ENCODE results near the gene CROCC2. TPM values are rescaled to one million over a fixed set of nuclear protein-coding genes. Genes with fewer than 3 reads are reported as not detected.

Gene CROCC2
- total RNA-seq, 1 donor from 2014 or later = not detected

DNA sequence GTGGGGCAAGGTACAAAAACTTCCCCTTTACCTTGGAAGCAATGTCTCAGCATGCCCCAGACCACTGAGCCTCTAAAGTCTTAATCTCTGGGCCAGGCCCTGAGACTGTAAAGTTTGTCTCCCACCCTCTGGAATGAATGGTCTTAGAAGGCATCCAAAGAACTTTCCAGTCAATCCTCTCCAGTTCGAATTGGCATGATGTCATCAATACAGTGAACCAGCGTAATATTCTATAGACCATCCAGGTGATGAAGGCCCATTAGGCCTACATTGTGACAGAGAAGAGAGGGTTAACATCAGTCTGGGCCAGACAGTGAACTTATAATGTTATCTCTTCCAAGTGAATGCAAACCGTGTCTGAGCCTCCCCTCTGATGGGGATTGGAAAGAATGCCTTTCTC, 21.4 kb upstream of the CROCC2 start:
- Histone ChIP-seq H3K27me3 (ENCODE audit: low read depth) (no peaks in the 10 kb centered on the region), H3K36me3 (no peaks in the 10 kb centered on the region), H3K4me1 (no peaks in the 10 kb centered on the region), H3K27ac (replicated peaks) (no peak overlapping the region), H3K4me3 (no peak overlapping the region), H3K9me3 (replicated peaks) (no peaks in the 10 kb centered on the region)
- TF ChIP-seq, protein P1, sequence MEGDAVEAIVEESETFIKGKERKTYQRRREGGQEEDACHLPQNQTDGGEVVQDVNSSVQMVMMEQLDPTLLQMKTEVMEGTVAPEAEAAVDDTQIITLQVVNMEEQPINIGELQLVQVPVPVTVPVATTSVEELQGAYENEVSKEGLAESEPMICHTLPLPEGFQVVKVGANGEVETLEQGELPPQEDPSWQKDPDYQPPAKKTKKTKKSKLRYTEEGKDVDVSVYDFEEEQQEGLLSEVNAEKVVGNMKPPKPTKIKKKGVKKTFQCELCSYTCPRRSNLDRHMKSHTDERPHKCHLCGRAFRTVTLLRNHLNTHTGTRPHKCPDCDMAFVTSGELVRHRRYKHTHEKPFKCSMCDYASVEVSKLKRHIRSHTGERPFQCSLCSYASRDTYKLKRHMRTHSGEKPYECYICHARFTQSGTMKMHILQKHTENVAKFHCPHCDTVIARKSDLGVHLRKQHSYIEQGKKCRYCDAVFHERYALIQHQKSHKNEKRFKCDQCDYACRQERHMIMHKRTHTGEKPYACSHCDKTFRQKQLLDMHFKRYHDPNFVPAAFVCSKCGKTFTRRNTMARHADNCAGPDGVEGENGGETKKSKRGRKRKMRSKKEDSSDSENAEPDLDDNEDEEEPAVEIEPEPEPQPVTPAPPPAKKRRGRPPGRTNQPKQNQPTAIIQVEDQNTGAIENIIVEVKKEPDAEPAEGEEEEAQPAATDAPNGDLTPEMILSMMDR (IDR thresholded peaks at IDR 0.05; ENCODE audit: borderline replicate concordance) = no peak
- intact Hi-C loops (cut with micrococcal nuclease) = no loop called here
- DNase-seq = no peak

GRCh38 chr2:240885566-240885965, 20.6 kb upstream of the CROCC2 start:
- DNase-seq = no peak
- Histone ChIP-seq H3K36me3 (no peaks in the 10 kb centered on the region), H3K4me3 (no peak overlapping the region), H3K27me3 (ENCODE audit: low read depth) (no peaks in the 10 kb centered on the region), H3K9me3 (replicated peaks) (no peaks in the 10 kb centered on the region), H3K27ac (replicated peaks) (no peak overlapping the region), H3K4me1 (no peaks in the 10 kb centered on the region)
- TF ChIP-seq, protein P1 (IDR thresholded peaks at IDR 0.05; ENCODE audit: borderline replicate concordance) = no peak
- intact Hi-C loops (cut with micrococcal nuclease) = no loop called here

DNA sequence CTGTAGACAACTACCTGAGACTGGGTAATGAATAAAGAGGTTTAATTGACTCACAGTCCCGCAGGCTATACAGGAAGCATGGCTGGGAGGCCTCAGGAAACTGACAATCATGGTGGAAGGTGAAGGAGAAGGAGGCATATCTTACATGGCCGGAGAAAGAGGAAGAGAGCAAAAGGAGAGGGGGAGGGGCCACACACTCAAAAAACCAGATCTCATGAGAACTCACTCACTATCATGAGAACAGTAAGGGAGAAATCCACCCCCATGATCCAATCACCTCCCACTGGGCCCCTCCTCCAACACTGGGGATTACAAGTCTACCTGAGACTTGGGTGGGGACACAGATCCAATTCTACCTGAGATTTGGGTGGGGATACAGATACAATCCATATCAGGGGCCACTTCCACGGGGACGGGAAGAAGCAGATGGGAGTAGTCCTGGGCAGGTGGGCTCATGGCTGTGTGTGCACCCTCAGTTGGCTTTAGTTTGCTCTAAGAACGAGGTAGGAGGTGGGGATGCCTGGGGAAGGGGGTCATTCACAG, 20.0 kb upstream of the CROCC2 start:
- TF ChIP-seq, protein P1 (IDR thresholded peaks at IDR 0.05; ENCODE audit: borderline replicate concordance) = no peak
- Histone ChIP-seq H3K9me3 (replicated peaks) (no peaks in the 10 kb centered on the region), H3K27ac (replicated peaks) (no peak overlapping the region), H3K4me1 (no peaks in the 10 kb centered on the region), H3K27me3 (ENCODE audit: low read depth) (no peaks in the 10 kb centered on the region), H3K4me3 (no peak overlapping the region), H3K36me3 (no peaks in the 10 kb centered on the region)
- intact Hi-C loops (cut with micrococcal nuclease) = no loop called here
- DNase-seq = peak; percentile 2

DNA sequence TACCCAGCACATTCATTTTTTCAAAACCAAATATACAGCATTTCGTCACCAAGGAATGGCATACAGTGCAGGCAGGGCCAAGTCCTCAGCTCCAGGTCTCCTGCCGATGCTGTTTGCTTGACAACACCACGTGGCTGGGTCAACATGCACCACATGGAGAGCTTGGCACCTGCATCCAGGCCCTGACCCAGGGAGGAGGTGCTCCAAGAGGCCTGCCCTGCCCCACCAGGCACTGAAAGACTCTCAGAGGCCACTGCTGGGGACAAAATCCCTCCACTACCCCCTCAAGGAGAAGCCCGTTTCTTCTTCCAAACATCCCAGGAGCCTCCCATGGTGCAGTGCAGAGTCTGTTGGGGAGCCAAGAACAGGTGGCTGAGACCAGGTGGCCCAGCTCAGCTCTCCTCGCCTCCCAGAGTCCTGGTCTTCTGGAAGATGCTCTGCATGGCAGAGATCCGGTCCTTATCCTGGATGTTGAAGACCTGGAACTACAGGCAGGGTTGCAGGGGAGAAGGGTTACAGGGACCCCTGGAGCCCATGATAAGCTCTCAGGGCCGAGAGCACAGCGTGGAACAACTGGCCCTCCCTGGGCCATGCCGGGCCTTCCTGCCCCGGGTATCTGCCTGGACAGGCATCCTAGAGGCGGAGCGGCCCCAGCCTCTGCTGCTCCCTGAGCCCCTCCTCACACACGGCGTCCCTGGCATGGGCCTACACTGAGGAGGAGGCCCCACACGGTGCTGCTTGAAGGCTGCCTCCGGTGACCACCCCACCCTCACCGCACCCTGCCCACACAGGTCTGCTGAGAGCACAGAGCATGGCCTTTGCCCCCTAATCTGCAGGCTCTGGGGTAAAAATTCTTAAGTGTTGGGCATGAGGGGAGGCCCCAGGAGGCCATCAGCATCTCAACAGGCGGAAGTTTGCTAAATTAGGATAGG, 19.2 kb upstream of the CROCC2 start:
- no peak overlapping the region for H3K27ac ChIP-seq (replicated peaks)
- no peak overlapping the region for H3K4me3 ChIP-seq
- no peaks in the 10 kb centered on the region for H3K36me3 ChIP-seq
- DNase-seq = no peak
- intact Hi-C loops (cut with micrococcal nuclease) = no loop called here
- H3K27me3 ChIP-seq (ENCODE audit: low read depth) = no peaks in the 10 kb centered on the region
- H3K4me1 ChIP-seq = no peaks in the 10 kb centered on the region
- TF ChIP-seq, protein P1 (IDR thresholded peaks at IDR 0.05; ENCODE audit: borderline replicate concordance) = no peak
- H3K9me3 ChIP-seq (replicated peaks) = no peaks in the 10 kb centered on the region

- no peak for DNase-seq
- intact Hi-C loops (cut with micrococcal nuclease) = no loop called here
- Histone ChIP-seq H3K4me1 (no peaks in the 10 kb centered on the region), H3K4me3 (no peak overlapping the region), H3K27ac (replicated peaks) (no peak overlapping the region), H3K36me3 (no peaks in the 10 kb centered on the region), H3K27me3 (ENCODE audit: low read depth) (no peaks in the 10 kb centered on the region), H3K9me3 (replicated peaks) (no peaks in the 10 kb centered on the region)
- TF ChIP-seq, protein P1 (IDR thresholded peaks at IDR 0.05; ENCODE audit: borderline replicate concordance) = no peak
Measured at GRCh38 chr2:240887631-240888030, 18.5 kb upstream of the CROCC2 start.
